RWPE2 (cell line): ENCODE data around the gene DGLUCY.

Experiments
- ATAC-seq: fragments of 200-7000 bp; cut with Tn5 transposase; 3 replicates; pipeline ENCODE4 v1.9.1; 2021; ENCODE audit warnings: low read depth
- DNase-seq: peaks from one replicate; pipeline ENCODE4 v3.0.0-alpha.2; 2020; ENCODE audit warnings: low spot score
- H3K27ac ChIP-seq: fragments of 450-650 bp; 2 replicates; pipeline ENCODE4 v1.5.1; 2017; ENCODE audit warnings: mild to moderate bottlenecking; ENCODE audit not compliant: poor library complexity, severe bottlenecking
- H3K27me3 ChIP-seq: fragments of 250-450 bp; sonication (Bioruptor Pico); 2 replicates; pipeline ENCODE4 v1.5.1; 2021; ENCODE audit warnings: mild to moderate bottlenecking, moderate library complexity; ENCODE audit not compliant: insufficient read depth, poor library complexity, severe bottlenecking
- H3K36me3 ChIP-seq: fragments of 250-450 bp; sonication (Bioruptor Pico); 2 replicates; pipeline ENCODE4 v1.5.1; 2020; ENCODE audit warnings: low read depth, mild to moderate bottlenecking, moderate library complexity
- H3K4me1 ChIP-seq: fragments of 250-450 bp; sonication (Bioruptor Pico); 2 replicates; pipeline ENCODE4 v1.5.1; 2021; ENCODE audit warnings: mild to moderate bottlenecking, moderate library complexity; ENCODE audit not compliant: insufficient read depth, poor library complexity, severe bottlenecking
- H3K4me3 ChIP-seq: fragments of 250-450 bp; sonication (Bioruptor Pico); 2 replicates; pipeline ENCODE4 v1.5.1; 2021; ENCODE audit warnings: mild to moderate bottlenecking, moderate library complexity; ENCODE audit not compliant: severe bottlenecking
- H3K9me3 ChIP-seq: fragments of 250-450 bp; sonication (Bioruptor Pico); 2 replicates; pipeline ENCODE4 v1.5.1; 2021; ENCODE audit warnings: mild to moderate bottlenecking, moderate library complexity; ENCODE audit not compliant: severe bottlenecking
- TF ChIP-seq, protein P1 (sequence below): fragments of 450-650 bp; IDR thresholded peaks from one replicate; pipeline ENCODE4 v1.5.1; 2017; ENCODE audit warnings: mild to moderate bottlenecking, moderate library complexity; ENCODE audit not compliant: poor library complexity, severe bottlenecking

The DGLUCY gene

DNA sequence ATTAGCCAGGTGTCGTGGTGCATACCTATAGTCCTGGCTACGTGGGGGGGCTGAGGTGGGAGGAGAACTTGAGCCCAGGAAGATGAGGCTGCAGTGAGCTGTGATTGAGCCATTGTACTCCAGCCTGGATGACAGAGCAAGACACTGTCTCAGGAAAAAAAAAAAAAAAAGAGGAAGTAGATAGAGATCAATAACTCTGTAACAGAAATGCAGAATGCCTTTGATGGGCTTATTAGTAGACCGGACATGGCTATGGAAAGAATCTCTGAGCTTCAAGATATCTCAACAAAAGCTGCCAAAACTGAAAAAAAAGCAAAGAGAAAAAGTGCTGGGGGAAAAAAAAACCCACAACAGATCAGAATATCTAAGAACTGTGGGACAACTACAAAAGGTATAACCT lies 93.1 kb downstream of the DGLUCY start:
- Histone ChIP-seq H3K9me3 (no peaks in the 10 kb centered on the region), H3K27ac (no peak overlapping the region), H3K27me3 (no peaks in the 10 kb centered on the region), H3K4me3 (no peak overlapping the region), H3K4me1 (no peaks in the 10 kb centered on the region), H3K36me3 (peaks cover 14% of the 10 kb centered on the region)
- DNase-seq (no peak), ATAC-seq (no peak)
- TF ChIP-seq, protein P1, sequence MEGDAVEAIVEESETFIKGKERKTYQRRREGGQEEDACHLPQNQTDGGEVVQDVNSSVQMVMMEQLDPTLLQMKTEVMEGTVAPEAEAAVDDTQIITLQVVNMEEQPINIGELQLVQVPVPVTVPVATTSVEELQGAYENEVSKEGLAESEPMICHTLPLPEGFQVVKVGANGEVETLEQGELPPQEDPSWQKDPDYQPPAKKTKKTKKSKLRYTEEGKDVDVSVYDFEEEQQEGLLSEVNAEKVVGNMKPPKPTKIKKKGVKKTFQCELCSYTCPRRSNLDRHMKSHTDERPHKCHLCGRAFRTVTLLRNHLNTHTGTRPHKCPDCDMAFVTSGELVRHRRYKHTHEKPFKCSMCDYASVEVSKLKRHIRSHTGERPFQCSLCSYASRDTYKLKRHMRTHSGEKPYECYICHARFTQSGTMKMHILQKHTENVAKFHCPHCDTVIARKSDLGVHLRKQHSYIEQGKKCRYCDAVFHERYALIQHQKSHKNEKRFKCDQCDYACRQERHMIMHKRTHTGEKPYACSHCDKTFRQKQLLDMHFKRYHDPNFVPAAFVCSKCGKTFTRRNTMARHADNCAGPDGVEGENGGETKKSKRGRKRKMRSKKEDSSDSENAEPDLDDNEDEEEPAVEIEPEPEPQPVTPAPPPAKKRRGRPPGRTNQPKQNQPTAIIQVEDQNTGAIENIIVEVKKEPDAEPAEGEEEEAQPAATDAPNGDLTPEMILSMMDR, result no peak

DNA sequence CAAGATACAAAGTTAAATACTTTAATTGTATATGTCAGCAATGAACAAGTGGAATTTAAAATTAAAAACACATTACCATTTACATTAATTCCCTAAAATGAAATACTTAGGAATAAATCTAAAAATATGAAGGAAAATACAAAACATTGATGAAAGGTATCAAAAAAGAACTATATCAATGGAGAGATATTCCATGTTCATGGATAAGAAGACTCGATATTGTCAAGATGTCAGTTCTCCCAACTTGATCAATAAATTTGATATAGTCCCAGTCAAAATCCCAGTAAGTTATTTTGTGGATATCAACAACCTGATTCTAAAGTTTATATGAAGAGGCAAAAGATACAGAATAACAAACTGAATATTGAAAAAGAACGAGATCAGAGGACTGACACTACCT lies 97.1 kb downstream of the DGLUCY start:
- ATAC-seq, result no peak
- peaks cover 13% of the 10 kb centered on the region; the same call in 1 of the 2 replicates for H3K36me3 ChIP-seq
- TF ChIP-seq, protein P1, result no peak

DNA sequence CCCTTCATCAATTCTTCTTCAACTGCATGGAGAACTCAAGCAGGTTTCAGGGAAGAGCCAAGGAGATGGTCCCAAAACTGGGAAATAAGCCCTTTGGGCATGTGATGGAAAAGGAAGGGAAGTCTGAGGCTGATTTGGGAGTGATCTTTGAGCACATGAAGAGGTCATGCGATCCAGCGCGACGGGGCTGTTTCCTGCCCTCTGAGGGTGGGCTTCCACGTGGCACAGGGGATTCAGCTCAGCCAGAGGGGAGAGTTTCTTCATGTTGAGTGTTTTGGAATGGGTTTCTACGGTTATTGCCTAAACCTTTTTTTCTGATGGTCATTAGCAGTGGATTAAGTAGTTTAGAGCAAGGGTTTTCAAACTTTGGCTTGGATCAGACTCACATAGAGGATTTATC lies 100.4 kb downstream of the DGLUCY start:
- TF ChIP-seq, protein P1, result no peak
- Histone ChIP-seq H3K9me3 (no peaks in the 10 kb centered on the region), H3K4me1 (no peaks in the 10 kb centered on the region), H3K27ac (no peak overlapping the region), H3K4me3 (no peak overlapping the region), H3K36me3 (peaks cover 6% of the 10 kb centered on the region; the same call in 1 of the 2 replicates), H3K27me3 (no peaks in the 10 kb centered on the region)
- ATAC-seq (no peak), DNase-seq (no peak)

More for the DNA sequence above, 97.1 kb downstream of the DGLUCY start:
- DNase-seq, result no peak
- Histone ChIP-seq H3K4me1 (no peaks in the 10 kb centered on the region), H3K9me3 (no peaks in the 10 kb centered on the region), H3K27me3 (no peaks in the 10 kb centered on the region), H3K27ac (no peak overlapping the region), H3K4me3 (no peak overlapping the region)

DNA sequence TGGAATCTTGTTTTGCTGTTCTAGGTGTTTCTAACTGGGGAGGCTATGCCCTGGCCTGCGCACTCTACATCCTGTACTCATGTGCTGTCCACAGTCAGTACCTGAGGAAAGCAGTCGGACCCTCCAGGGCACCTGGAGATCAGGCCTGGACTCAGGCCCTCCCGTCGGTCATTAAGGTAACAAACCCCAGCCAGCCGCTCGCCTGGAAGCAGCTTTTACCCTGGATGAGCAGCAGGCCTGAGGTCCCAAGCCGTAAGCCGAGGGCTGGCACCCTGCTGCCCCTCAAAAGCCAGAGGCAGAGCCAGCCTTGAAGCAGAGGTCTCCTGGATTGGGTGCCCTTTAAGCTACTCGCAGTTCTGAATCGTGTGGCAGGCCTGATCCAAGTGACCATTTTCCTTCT lies 101.5 kb downstream of the DGLUCY start:
- no peak for ATAC-seq
- TF ChIP-seq, protein P1, result no peak
- H3K27me3 ChIP-seq, result no peaks in the 10 kb centered on the region
- DNase-seq, result no peak
- H3K4me3 ChIP-seq, result no peak overlapping the region
- peaks cover 6% of the 10 kb centered on the region; the same call in 1 of the 2 replicates for H3K36me3 ChIP-seq
- no peak overlapping the region for H3K27ac ChIP-seq
- H3K4me1 ChIP-seq, result no peaks in the 10 kb centered on the region
- no peaks in the 10 kb centered on the region for H3K9me3 ChIP-seq

DNA sequence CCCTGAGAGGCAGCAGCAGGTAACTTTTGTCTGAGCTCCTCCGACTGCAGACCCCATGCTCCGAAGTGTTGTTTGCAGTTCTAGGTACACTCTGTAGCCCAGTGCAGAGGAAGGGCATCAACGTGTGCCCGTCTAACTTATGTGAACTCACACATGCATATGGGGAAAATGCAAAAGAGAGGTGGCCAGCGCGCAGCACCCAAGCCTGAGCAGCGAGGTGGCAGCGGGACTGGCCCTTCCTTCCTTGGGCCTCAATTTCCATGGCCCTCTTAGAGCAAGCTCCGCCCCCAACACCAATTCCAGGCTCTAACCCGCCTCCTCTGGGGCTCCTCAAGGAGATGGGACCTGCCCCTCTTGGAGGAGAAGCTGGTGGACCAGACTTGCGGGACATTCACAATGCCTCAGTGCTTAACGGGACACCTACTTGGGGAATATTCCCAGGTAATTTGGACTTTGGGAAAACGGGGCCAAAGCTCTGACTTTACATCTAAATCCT lies 102.9 kb downstream of the DGLUCY start:
- Histone ChIP-seq H3K9me3 (no peaks in the 10 kb centered on the region), H3K4me3 (no peak overlapping the region), H3K36me3 (peaks cover 6% of the 10 kb centered on the region; the same call in 1 of the 2 replicates), H3K27me3 (no peaks in the 10 kb centered on the region), H3K27ac (no peak overlapping the region), H3K4me1 (no peaks in the 10 kb centered on the region)
- no peak for DNase-seq
- TF ChIP-seq, protein P1, result no peak
- ATAC-seq, result no peak
